Liver (tissue), 9 donors: ENCODE results near the gene RPL7A. TPM values are rescaled to one million over a fixed set of nuclear protein-coding genes. Genes with fewer than 3 reads are reported as not detected.

Experiments used
- DNase-seq: peaks from one replicate; pipeline ENCODE4 v3.0.0-alpha.2; 2017; ENCODE audit warnings: low spot score
- H3K27ac ChIP-seq, 2 donors: one replicate each; pipeline ENCODE4 v1.7.0; 2013; ENCODE audit warnings: inconsistent platforms in 2 of 2, low read length in 2 of 2, control low read depth in 1 of 2, low read depth in 1 of 2, mild to moderate bottlenecking in 1 of 2
- H3K27me3 ChIP-seq, 4 donors: one replicate each; pipeline versions ENCODE4 v1.6.1 to v1.7.0; 2013; ENCODE audit warnings: low read length in 3 of 4, inconsistent platforms in 1 of 4, mild to moderate bottlenecking in 1 of 4, moderate library complexity in 1 of 4; ENCODE audit not compliant: control insufficient read depth in 4 of 4, insufficient read depth in 4 of 4
- H3K36me3 ChIP-seq, 4 donors: one replicate each; pipeline versions ENCODE4 v1.6.1 to v1.7.0; 2013; ENCODE audit warnings: low read length in 3 of 4, mild to moderate bottlenecking in 3 of 4, low read depth in 1 of 4, moderate library complexity in 1 of 4; ENCODE audit not compliant: control insufficient read depth in 4 of 4, insufficient read depth in 3 of 4
- H3K4me1 ChIP-seq, 4 donors: one replicate each; pipeline versions ENCODE4 v1.6.1 to v1.7.0; 2013; ENCODE audit warnings: low read length in 3 of 4, mild to moderate bottlenecking in 3 of 4, moderate library complexity in 1 of 4; ENCODE audit not compliant: control insufficient read depth in 4 of 4, insufficient read depth in 4 of 4
- H3K4me3 ChIP-seq, 3 donors: one replicate each; pipeline versions ENCODE4 v1.6.1 to v1.7.0; 2013; ENCODE audit warnings: low read length in 3 of 3, control low read depth in 1 of 3, low read depth in 1 of 3, mild to moderate bottlenecking in 1 of 3
- H3K9ac ChIP-seq, 2 donors: one replicate each; pipeline ENCODE4 v1.7.0; 2013; ENCODE audit warnings: low read length in 2 of 2, mild to moderate bottlenecking in 2 of 2, moderate library complexity in 2 of 2, control low read depth in 1 of 2, low read depth in 1 of 2
- H3K9me3 ChIP-seq, 4 donors: one replicate each; pipeline versions ENCODE4 v1.6.1 to v1.7.0; 2013; ENCODE audit warnings: low read length in 3 of 4; ENCODE audit not compliant: control insufficient read depth in 4 of 4
- EGR1 ChIP-seq, 2 donors: IDR thresholded peaks; 2 replicates each; pipeline ENCODE4 v1.6.1; 2016 to 2018; ENCODE audit warnings: antibody characterized with exemption in 2 of 2, low read depth in 2 of 2
- FOXA1 ChIP-seq: IDR thresholded peaks from 2 replicates; pipeline ENCODE4 v1.6.1; 2016; ENCODE audit warnings: antibody characterized with exemption
- FOXA2 ChIP-seq: IDR thresholded peaks from 2 replicates; pipeline ENCODE4 v1.6.1; 2016; ENCODE audit warnings: antibody characterized with exemption
- GABPA ChIP-seq, 2 donors: IDR thresholded peaks in 1 of 2; conservative IDR thresholded peaks in 1 of 2; 2 replicates each; pipeline ENCODE4 v1.6.1; 2016; ENCODE audit warnings: antibody characterized with exemption in 2 of 2, mild to moderate bottlenecking in 1 of 2, moderate library complexity in 1 of 2
- HNF4A ChIP-seq, 2 donors: conservative IDR thresholded peaks; 2 replicates each; pipeline ENCODE4 v1.6.1; 2016; ENCODE audit warnings: antibody characterized with exemption in 2 of 2, mild to moderate bottlenecking in 2 of 2
- HNF4G ChIP-seq: IDR thresholded peaks from 2 replicates; pipeline ENCODE4 v1.6.1; 2016; ENCODE audit warnings: antibody characterized with exemption
- JUND ChIP-seq, 2 donors: IDR thresholded peaks; 2 replicates each; pipeline ENCODE4 v1.6.1; 2016; ENCODE audit warnings: antibody characterized with exemption in 2 of 2
- NR2F2 ChIP-seq: IDR thresholded peaks from 2 replicates; pipeline ENCODE4 v1.6.1; 2016; ENCODE audit warnings: antibody characterized with exemption
- RAD21 ChIP-seq, 2 donors: IDR thresholded peaks; 2 replicates each; pipeline ENCODE4 v1.6.1; 2016; ENCODE audit warnings: antibody characterized with exemption in 2 of 2, mild to moderate bottlenecking in 2 of 2
- RXRA ChIP-seq, 2 donors: IDR thresholded peaks; 2 replicates each; pipeline ENCODE4 v1.6.1; 2017 to 2018; ENCODE audit warnings: antibody characterized with exemption in 2 of 2, mild to moderate bottlenecking in 1 of 2
- SP1 ChIP-seq: IDR thresholded peaks from 2 replicates; pipeline ENCODE4 v1.6.1; 2018; ENCODE audit warnings: antibody characterized with exemption, mild to moderate bottlenecking
- TAF1 ChIP-seq: conservative IDR thresholded peaks from 2 replicates; pipeline ENCODE4 v1.6.1; 2016; ENCODE audit warnings: antibody characterized with exemption, mild to moderate bottlenecking
- YY1 ChIP-seq: IDR thresholded peaks from 2 replicates; pipeline ENCODE4 v1.6.1; 2016; ENCODE audit warnings: antibody characterized with exemption, mild to moderate bottlenecking
- WGBS: extraction: QIAGEN DNeasy Blood & Tissue Kit; methylation state at CpG from one replicate; pipeline ENCODE4 v1.1.7; 2013; 5-methylcytosine and 5-hydroxymethylcytosine counted together
- polyA plus RNA-seq, 2 donors: library from polyadenylated mRNA; stranded (reverse) in 1 of 2; unstranded in 1 of 2; fragments of 200-250 nt in 1 of 2; fragments of >200 nt in 1 of 2; fragmentation: Nextera tagmentation in 1 of 2; extraction: Ambion mirVana in 1 of 2; gene quantifications; one replicate each; pipeline versions ENCODE4 v1.2.1 to v1.2.3, GENCODE V29; 2013 to 2015
- total RNA-seq, 2 donors: library from RNA; depleted of rRNA; stranded (reverse); fragments of >200 nt; gene quantifications; one replicate each; pipeline ENCODE4 v1.2.3, GENCODE V29; 2014
- TF ChIP-seq, protein P1 (sequence below): IDR thresholded peaks from 2 replicates; pipeline ENCODE4 v1.6.1; 2016; ENCODE audit warnings: antibody characterized with exemption
- TF ChIP-seq, protein P2 (sequence below): IDR thresholded peaks from 2 replicates; pipeline ENCODE4 v1.6.1; 2016; ENCODE audit warnings: antibody characterized with exemption
- TF ChIP-seq, protein P3 (sequence below): fragments of 150-350 bp; IDR thresholded peaks from 2 replicates; pipeline ENCODE4 v1.5.1; 2017; ENCODE audit warnings: improper control_type of control experiment, low read depth, low read length; ENCODE audit not compliant: missing input control
- TF ChIP-seq, protein P4 (sequence below): IDR thresholded peaks from 2 replicates; pipeline ENCODE4 v1.6.1; 2016; ENCODE audit warnings: antibody characterized with exemption, mild to moderate bottlenecking
- TF ChIP-seq, protein P5 (sequence below): IDR thresholded peaks from 2 replicates; pipeline ENCODE4 v1.6.1; 2016; ENCODE audit warnings: antibody characterized with exemption
- donor health status: healthy.
- donor health status: healthy.
- donor health status: healthy.
- donor health status: healthy.
- donor health status: healthy.

Gene RPL7A
- total and polyA plus RNA-seq, 4 donors, result 215 to 930 (median 704) TPM

DNA sequence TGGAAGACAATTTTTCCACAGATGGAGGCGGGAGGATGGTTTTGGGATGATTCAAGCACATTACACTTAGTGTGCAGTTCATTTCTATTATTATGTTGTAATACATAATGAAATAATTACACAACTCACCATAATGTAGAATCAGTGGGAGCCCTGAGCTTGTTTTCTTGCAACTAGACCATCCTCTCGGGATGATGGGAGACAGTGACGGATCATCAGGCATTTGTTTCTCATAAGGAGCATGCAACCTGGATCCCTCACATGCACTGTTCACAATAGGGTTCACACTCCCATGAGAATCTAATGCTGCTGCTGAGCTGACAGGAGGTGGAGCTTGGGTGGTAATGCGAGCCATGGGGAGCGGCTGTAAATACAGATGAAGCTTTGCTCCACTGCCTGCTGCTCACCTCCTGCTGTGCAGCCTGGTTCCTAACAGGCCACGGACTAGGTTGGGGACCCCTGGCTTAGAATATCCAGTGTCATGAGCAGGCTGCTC is 29.8 kb downstream of the RPL7A start:
- H3K27me3 ChIP-seq, result no peaks in the 10 kb centered on the region

More for the DNA sequence above, 29.8 kb downstream of the RPL7A start:
- Histone ChIP-seq H3K9me3 (no peaks in the 10 kb centered on the region), H3K27ac (no peak overlapping the region), H3K9ac (no peak overlapping the region), H3K4me1 (peaks cover 3 to 27% (median 15%) of the 10 kb centered on the region in 4 donors), H3K4me3 (no peak overlapping the region), H3K36me3 (peaks cover 0 to under 1% (median under 1%) of the 10 kb centered on the region in 4 donors)
- WGBS, result 69% methylated on average over 6 of the region's 6 CpGs
- TF ChIP-seq RAD21 (IDR thresholded peaks at IDR 0.05) (no peak), FOXA2 (no peak), YY1 (no peak), SP1 (no peak), FOXA1 (no peak), NR2F2 (no peak), RXRA (IDR thresholded peaks at IDR 0.05) (no peak), TAF1 (no peak), HNF4G (no peak), JUND (IDR thresholded peaks at IDR 0.05) (no peak), EGR1 (IDR thresholded peaks at IDR 0.05; ENCODE audit: low read depth in 2 of 2) (no peak), GABPA (IDR thresholded peaks at IDR 0.05 in 1 of 2, conservative IDR thresholded peaks at IDR 0.05 in 1 of 2) (no peak), HNF4A (conservative IDR thresholded peaks at IDR 0.05) (no peak)
- TF ChIP-seq, protein P1, sequence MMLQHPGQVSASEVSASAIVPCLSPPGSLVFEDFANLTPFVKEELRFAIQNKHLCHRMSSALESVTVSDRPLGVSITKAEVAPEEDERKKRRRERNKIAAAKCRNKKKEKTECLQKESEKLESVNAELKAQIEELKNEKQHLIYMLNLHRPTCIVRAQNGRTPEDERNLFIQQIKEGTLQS, result no peak
- TF ChIP-seq, protein P2, sequence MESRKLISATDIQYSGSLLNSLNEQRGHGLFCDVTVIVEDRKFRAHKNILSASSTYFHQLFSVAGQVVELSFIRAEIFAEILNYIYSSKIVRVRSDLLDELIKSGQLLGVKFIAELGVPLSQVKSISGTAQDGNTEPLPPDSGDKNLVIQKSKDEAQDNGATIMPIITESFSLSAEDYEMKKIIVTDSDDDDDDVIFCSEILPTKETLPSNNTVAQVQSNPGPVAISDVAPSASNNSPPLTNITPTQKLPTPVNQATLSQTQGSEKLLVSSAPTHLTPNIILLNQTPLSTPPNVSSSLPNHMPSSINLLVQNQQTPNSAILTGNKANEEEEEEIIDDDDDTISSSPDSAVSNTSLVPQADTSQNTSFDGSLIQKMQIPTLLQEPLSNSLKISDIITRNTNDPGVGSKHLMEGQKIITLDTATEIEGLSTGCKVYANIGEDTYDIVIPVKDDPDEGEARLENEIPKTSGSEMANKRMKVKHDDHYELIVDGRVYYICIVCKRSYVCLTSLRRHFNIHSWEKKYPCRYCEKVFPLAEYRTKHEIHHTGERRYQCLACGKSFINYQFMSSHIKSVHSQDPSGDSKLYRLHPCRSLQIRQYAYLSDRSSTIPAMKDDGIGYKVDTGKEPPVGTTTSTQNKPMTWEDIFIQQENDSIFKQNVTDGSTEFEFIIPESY, result no peak
- TF ChIP-seq, protein P3, sequence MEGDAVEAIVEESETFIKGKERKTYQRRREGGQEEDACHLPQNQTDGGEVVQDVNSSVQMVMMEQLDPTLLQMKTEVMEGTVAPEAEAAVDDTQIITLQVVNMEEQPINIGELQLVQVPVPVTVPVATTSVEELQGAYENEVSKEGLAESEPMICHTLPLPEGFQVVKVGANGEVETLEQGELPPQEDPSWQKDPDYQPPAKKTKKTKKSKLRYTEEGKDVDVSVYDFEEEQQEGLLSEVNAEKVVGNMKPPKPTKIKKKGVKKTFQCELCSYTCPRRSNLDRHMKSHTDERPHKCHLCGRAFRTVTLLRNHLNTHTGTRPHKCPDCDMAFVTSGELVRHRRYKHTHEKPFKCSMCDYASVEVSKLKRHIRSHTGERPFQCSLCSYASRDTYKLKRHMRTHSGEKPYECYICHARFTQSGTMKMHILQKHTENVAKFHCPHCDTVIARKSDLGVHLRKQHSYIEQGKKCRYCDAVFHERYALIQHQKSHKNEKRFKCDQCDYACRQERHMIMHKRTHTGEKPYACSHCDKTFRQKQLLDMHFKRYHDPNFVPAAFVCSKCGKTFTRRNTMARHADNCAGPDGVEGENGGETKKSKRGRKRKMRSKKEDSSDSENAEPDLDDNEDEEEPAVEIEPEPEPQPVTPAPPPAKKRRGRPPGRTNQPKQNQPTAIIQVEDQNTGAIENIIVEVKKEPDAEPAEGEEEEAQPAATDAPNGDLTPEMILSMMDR, result no peak
- TF ChIP-seq, protein P4, sequence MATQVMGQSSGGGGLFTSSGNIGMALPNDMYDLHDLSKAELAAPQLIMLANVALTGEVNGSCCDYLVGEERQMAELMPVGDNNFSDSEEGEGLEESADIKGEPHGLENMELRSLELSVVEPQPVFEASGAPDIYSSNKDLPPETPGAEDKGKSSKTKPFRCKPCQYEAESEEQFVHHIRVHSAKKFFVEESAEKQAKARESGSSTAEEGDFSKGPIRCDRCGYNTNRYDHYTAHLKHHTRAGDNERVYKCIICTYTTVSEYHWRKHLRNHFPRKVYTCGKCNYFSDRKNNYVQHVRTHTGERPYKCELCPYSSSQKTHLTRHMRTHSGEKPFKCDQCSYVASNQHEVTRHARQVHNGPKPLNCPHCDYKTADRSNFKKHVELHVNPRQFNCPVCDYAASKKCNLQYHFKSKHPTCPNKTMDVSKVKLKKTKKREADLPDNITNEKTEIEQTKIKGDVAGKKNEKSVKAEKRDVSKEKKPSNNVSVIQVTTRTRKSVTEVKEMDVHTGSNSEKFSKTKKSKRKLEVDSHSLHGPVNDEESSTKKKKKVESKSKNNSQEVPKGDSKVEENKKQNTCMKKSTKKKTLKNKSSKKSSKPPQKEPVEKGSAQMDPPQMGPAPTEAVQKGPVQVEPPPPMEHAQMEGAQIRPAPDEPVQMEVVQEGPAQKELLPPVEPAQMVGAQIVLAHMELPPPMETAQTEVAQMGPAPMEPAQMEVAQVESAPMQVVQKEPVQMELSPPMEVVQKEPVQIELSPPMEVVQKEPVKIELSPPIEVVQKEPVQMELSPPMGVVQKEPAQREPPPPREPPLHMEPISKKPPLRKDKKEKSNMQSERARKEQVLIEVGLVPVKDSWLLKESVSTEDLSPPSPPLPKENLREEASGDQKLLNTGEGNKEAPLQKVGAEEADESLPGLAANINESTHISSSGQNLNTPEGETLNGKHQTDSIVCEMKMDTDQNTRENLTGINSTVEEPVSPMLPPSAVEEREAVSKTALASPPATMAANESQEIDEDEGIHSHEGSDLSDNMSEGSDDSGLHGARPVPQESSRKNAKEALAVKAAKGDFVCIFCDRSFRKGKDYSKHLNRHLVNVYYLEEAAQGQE, result no peak
- TF ChIP-seq, protein P5, sequence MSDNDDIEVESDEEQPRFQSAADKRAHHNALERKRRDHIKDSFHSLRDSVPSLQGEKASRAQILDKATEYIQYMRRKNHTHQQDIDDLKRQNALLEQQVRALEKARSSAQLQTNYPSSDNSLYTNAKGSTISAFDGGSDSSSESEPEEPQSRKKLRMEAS, result no peak
- no peak for DNase-seq
